OCI-LY7 (cell line): Measurements from ENCODE around the gene WLS. TPM values are rescaled to one million over a fixed set of nuclear protein-coding genes. Genes with fewer than 3 reads are reported as not detected.

Source experiments
- BruUV-seq: library from RNA; stranded (reverse); fragments of 400-500 nt; replicated peaks from 2 replicates; lab custom pipeline; 2021; lab: Mats Ljungman, UMichigan
- CTCF ChIA-PET: fragments of 300-600 bp; sonication (Branson Sonifier 250); formaldehyde crosslinking; loops from one replicate; lab custom pipeline; 2022; ENCODE audit warnings: antibody characterized with exemption; ENCODE audit not compliant: unreplicated experiment; lab: Charles Lee
- POLR2A ChIA-PET: fragments of 300-600 bp; sonication (Branson Sonifier 250); formaldehyde crosslinking; loops from one replicate; lab custom pipeline; 2022; ENCODE audit warnings: antibody characterized with exemption; lab: Charles Lee
- DNase-seq: peaks from one replicate; pipeline ENCODE4 v3.0.0-alpha.2; 2015; ENCODE audit warnings: low spot score
- H2AFZ ChIP-seq: fragments of 200-600 bp; sonication (generic), shearing (Covaris generic); 2 replicates; pipeline ENCODE4 v1.6.1; 2014; ENCODE audit warnings: mild to moderate bottlenecking, antibody characterized with exemption, low read length, moderate library complexity
- H3K27ac ChIP-seq: fragments of 200-600 bp; sonication (generic); 2 replicates; pipeline ENCODE4 v1.5.1; 2014; ENCODE audit warnings: mixed run types, low read depth, mild to moderate bottlenecking, moderate library complexity, low read length, inconsistent platforms; ENCODE audit not compliant: poor library complexity, severe bottlenecking
- H3K36me3 ChIP-seq: fragments of 200-600 bp; sonication (generic); 2 replicates; pipeline ENCODE4 v1.6.1; 2014; ENCODE audit warnings: mild to moderate bottlenecking, antibody characterized with exemption, low read length, moderate library complexity, mixed read lengths; ENCODE audit not compliant: insufficient read depth
- H3K4me1 ChIP-seq: fragments of 200-600 bp; sonication (generic); 2 replicates; pipeline ENCODE4 v1.5.1; 2014; ENCODE audit warnings: mild to moderate bottlenecking, low read length; ENCODE audit not compliant: insufficient read depth, poor library complexity, severe bottlenecking
- H3K4me2 ChIP-seq: fragments of 200-600 bp; sonication (generic); 2 replicates; pipeline ENCODE4 v1.6.1; 2014; ENCODE audit warnings: mild to moderate bottlenecking, low read length
- H3K4me3 ChIP-seq: fragments of 200-600 bp; sonication (generic); 2 replicates; pipeline ENCODE4 v1.5.1; 2014; ENCODE audit warnings: mild to moderate bottlenecking, low read depth, low read length; ENCODE audit not compliant: poor library complexity, severe bottlenecking
- H3K79me2 ChIP-seq: fragments of 200-600 bp; sonication (generic); 2 replicates; pipeline ENCODE4 v1.6.1; 2016; ENCODE audit warnings: low read depth, mild to moderate bottlenecking, low read length, moderate library complexity, mixed read lengths; ENCODE audit not compliant: insufficient read depth
- H3K9me2 ChIP-seq: fragments of 200-600 bp; sonication (generic); 2 replicates; pipeline ENCODE4 v1.6.1; 2016; ENCODE audit warnings: mild to moderate bottlenecking, low read length, mixed read lengths; ENCODE audit not compliant: insufficient read depth
- H3K9me3 ChIP-seq: fragments of 200-600 bp; sonication (generic); 2 replicates; pipeline ENCODE4 v1.6.1; 2014; ENCODE audit warnings: mild to moderate bottlenecking, mixed run types, low read length, mixed read lengths
- H4K20me1 ChIP-seq: fragments of 200-600 bp; sonication (generic); 2 replicates; pipeline ENCODE4 v1.6.1; 2014; ENCODE audit warnings: mild to moderate bottlenecking, antibody characterized with exemption, low read length, moderate library complexity, mixed read lengths; ENCODE audit not compliant: insufficient read depth
- EZH2phosphoT487 ChIP-seq: fragments of 200-600 bp; sonication (generic); IDR thresholded peaks from 2 replicates; pipeline ENCODE4 v1.6.1; 2018; ENCODE audit warnings: low read depth, borderline replicate concordance, mild to moderate bottlenecking, mixed run types, antibody characterized with exemption, low read length, moderate library complexity, mixed read lengths
- intact Hi-C: fragments of 100-400 bp; cut with micrococcal nuclease; formaldehyde crosslinking; loops from one replicate; pipeline ENCODE4 v1.10.0; 2022; ENCODE audit not compliant: unreplicated experiment
- total RNA-seq, 2 experiments: library from RNA; depleted of rRNA in 1 of 2; stranded (reverse); fragments of >200 nt in 1 of 2; shearing (Covaris generic) in 1 of 2; gene quantifications; 2 replicates each; pipeline ENCODE4 v1.2.3, GENCODE V29; 2014 to 2022
- TF ChIP-seq, protein P1 (sequence below): fragments of 200-600 bp; sonication (generic); conservative IDR thresholded peaks from 2 replicates; pipeline ENCODE4 v1.5.1; 2014; ENCODE audit warnings: mild to moderate bottlenecking, antibody characterized with exemption, low read length, moderate library complexity, mixed read lengths

WLS gene
- total RNA-seq, 2 experiments from 2014 or later = not detected

DNA sequence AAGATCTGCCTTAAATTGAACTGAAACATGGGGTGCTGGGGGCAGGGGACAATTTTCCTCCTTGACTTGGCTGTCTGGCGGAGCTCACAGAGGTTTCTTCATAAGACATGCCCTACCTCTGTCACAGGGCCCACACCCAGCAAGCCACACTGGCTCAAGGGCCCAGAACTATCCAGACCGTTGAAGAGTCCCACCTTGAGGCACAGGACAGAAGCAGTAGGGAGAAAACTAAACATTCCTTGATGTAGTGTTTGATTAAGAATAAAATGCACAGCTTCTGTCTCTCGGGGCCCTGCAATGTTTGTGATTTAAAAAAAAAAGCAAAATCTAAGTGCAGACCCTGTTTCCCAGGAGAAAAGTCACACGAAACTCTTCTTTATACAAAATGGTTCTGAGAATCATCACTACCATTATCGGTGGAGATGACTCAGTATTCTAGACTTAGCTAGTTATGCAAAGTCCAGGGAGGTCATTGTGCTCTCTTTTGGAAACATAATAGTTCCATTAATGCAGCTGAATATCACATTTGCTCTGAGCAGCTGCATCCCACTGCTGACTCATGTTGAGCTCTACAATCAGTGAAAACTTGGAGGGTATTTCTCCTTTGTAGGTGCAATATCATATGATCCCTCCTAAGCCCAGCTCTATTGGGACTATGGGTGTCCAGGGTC is 128.3 kb downstream of the WLS start:
- H4K20me1 ChIP-seq = no peaks in the 10 kb centered on the region
- no peaks in the 10 kb centered on the region for H3K9me3 ChIP-seq
- DNase-seq = no peak
- no peak overlapping the region for H2AFZ ChIP-seq
- no peak overlapping the region for H3K27ac ChIP-seq
- H3K4me3 ChIP-seq = no peak overlapping the region
- CTCF ChIA-PET = no interaction called here
- H3K79me2 ChIP-seq = no peaks in the 10 kb centered on the region
- H3K9me2 ChIP-seq = no peaks in the 10 kb centered on the region
- no TSS peak for BruUV-seq
- POLR2A ChIA-PET = interaction anchor here (1.5 kb wide), 1 partner anchor 11 kb away, joined by 3 read pairs; no protein-coding TSS in a partner anchor
- intact Hi-C loops = no loop called here
- no peaks in the 10 kb centered on the region for H3K4me1 ChIP-seq
- no peak overlapping the region for H3K4me2 ChIP-seq
- no peaks in the 10 kb centered on the region for H3K36me3 ChIP-seq
- no peak for TF ChIP-seq EZH2phosphoT487
- TF ChIP-seq, protein P1, sequence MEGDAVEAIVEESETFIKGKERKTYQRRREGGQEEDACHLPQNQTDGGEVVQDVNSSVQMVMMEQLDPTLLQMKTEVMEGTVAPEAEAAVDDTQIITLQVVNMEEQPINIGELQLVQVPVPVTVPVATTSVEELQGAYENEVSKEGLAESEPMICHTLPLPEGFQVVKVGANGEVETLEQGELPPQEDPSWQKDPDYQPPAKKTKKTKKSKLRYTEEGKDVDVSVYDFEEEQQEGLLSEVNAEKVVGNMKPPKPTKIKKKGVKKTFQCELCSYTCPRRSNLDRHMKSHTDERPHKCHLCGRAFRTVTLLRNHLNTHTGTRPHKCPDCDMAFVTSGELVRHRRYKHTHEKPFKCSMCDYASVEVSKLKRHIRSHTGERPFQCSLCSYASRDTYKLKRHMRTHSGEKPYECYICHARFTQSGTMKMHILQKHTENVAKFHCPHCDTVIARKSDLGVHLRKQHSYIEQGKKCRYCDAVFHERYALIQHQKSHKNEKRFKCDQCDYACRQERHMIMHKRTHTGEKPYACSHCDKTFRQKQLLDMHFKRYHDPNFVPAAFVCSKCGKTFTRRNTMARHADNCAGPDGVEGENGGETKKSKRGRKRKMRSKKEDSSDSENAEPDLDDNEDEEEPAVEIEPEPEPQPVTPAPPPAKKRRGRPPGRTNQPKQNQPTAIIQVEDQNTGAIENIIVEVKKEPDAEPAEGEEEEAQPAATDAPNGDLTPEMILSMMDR = no peak

DNA sequence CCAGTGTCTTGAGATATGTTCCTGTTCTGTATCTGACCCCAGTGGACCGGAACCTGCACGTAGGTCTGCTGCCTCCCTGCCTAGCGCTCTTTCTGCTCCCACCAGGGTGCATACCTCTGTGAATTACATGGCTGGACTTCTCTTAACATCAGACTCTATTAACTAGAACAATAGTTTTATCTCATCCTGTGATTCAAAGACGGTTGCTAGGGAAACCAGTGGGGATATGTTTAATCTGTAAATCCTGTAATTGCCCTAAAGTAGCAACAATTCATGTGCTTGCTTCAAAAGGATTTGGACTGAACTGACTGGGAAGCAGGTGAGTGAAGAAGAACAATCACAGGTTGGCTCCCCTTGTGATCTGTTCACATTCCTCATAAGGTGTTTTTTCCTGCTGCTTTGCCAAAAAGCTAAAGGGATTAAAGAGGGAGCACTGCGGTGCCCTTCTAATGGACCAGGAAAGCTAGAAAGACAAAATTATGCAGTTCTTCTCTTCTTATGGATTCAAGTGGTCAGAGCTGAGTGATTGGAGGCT is 129.2 kb downstream of the WLS start:
- H2AFZ ChIP-seq = no peak overlapping the region
- no peaks in the 10 kb centered on the region for H3K36me3 ChIP-seq
- no peak overlapping the region for H3K4me3 ChIP-seq
- no peaks in the 10 kb centered on the region for H3K9me3 ChIP-seq
- H3K79me2 ChIP-seq = no peaks in the 10 kb centered on the region
- DNase-seq = no peak
- ChIA-PET POLR2A (interaction anchor here (1.5 kb wide), 1 partner anchor 12 kb away, joined by 3 read pairs; no protein-coding TSS in a partner anchor), CTCF (no interaction called here)
- no peaks in the 10 kb centered on the region for H4K20me1 ChIP-seq
- no TSS peak for BruUV-seq
- H3K27ac ChIP-seq = no peak overlapping the region
- TF ChIP-seq, protein P1 = no peak
- TF ChIP-seq EZH2phosphoT487 = no peak
- no peak overlapping the region for H3K4me2 ChIP-seq
- H3K9me2 ChIP-seq = no peaks in the 10 kb centered on the region
- intact Hi-C loops = no loop called here
- no peaks in the 10 kb centered on the region for H3K4me1 ChIP-seq

GRCh38 chr1:68101829-68102228 is 130.5 kb downstream of the WLS start:
- no TSS peak for BruUV-seq
- CTCF ChIA-PET = no interaction called here
- no peaks in the 10 kb centered on the region for H3K36me3 ChIP-seq

More at GRCh38 chr1:68101829-68102228, 130.5 kb downstream of the WLS start:
- POLR2A ChIA-PET = interaction anchor here (0.9 kb wide), 1 partner anchor 256 kb away, joined by 3 read pairs; no protein-coding TSS in a partner anchor
- intact Hi-C loops = no loop called here
- H3K4me2 ChIP-seq = no peak overlapping the region
- H4K20me1 ChIP-seq = no peaks in the 10 kb centered on the region
- no peaks in the 10 kb centered on the region for H3K9me3 ChIP-seq
- no peak overlapping the region for H3K27ac ChIP-seq
- no peak overlapping the region for H2AFZ ChIP-seq
- TF ChIP-seq EZH2phosphoT487 = no peak
- TF ChIP-seq, protein P1 = no peak
- H3K79me2 ChIP-seq = no peaks in the 10 kb centered on the region
- H3K4me1 ChIP-seq = no peaks in the 10 kb centered on the region
- DNase-seq = no peak
- H3K9me2 ChIP-seq = no peaks in the 10 kb centered on the region
- H3K4me3 ChIP-seq = no peak overlapping the region
